Measurements from ENCODE around the gene GPR158.

DNA sequence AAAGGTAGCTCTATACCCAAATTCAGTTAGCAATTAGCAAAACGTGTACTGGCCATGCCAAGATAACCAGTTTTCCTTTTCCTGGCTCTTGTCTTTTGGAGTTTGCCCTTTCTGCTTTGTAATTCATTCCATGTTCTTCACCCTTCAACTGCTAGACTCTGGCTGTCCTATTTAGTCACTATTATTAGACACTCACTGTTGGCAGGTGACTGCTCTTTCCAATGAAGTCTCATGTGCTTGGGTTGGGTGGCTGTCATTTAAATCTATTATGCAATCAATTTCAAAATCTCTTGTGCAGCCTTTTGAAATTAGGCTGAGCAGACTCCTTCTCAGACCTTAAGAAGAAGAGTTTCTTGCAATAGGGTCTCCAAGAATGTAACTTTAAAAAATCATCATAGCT is 266.5 kb downstream of the GPR158 start:
- TF ChIP-seq CTCF (IDR thresholded peaks at IDR 0.05; ENCODE audit: low read depth, low read length, poor library complexity, severe bottlenecking) (no peak), EZH2phosphoT487 (IDR thresholded peaks at IDR 0.05; ENCODE audit: borderline replicate concordance, low read length) (no peak)
